ENCODE results near the gene CASP9.

CASP9 gene

GRCh38 chr1:15524283-15525049 is 451 bp upstream of the CASP9 start:
- no peak for TF ChIP-seq CTCF (IDR thresholded peaks at IDR 0.05)

- no peak for TF ChIP-seq CTCF (IDR thresholded peaks at IDR 0.05)
Measured at GRCh38 chr1:15523104-15524020, 653 bp downstream of the CASP9 start.

GRCh38 chr1:15522551-15522950 is 1.5 kb downstream of the CASP9 start:
- TF ChIP-seq CTCF (IDR thresholded peaks at IDR 0.05): no peak

- no peak for TF ChIP-seq CTCF (IDR thresholded peaks at IDR 0.05)
Measured at GRCh38 chr1:15519625-15520024, 4.4 kb downstream of the CASP9 start.

- no peak for TF ChIP-seq CTCF (IDR thresholded peaks at IDR 0.05)
Measured at GRCh38 chr1:15515022-15515663, 8.9 kb downstream of the CASP9 start.

- TF ChIP-seq CTCF (IDR thresholded peaks at IDR 0.05): no peak
Measured at GRCh38 chr1:15513919-15514318, 10.1 kb downstream of the CASP9 start.

GRCh38 chr1:15513192-15513591 is 10.8 kb downstream of the CASP9 start:
- TF ChIP-seq CTCF (IDR thresholded peaks at IDR 0.05): no peak
